ENCODE results near the gene HOXD3. TPM values are rescaled to one million over a fixed set of nuclear protein-coding genes. Genes with fewer than 3 reads are reported as not detected.

HOXD3 gene
- total and polyA plus RNA-seq, 9 donors = 0.91 to 4.0 (median 1.7) TPM

GRCh38 chr2:176193048-176193447 lies 35.9 kb downstream of the HOXD3 start:
- H3K36me3 ChIP-seq (ENCODE audit: control insufficient read depth, insufficient read depth, low read length) = no peaks in the 10 kb centered on the region
- peaks cover 9% of the 10 kb centered on the region for H3K4me1 ChIP-seq (ENCODE audit: control insufficient read depth, insufficient read depth, low read length)
- WGBS (ENCODE audit: insufficient coverage) = no CpG with 5 or more reads among the region's 1 CpG
- H3K9me3 ChIP-seq (replicated peaks; ENCODE audit: control insufficient read depth, low read depth, low read length) = no peaks in the 10 kb centered on the region
- H3K27me3 ChIP-seq (ENCODE audit: control insufficient read depth, insufficient read depth, low read length) = peaks cover 32% of the 10 kb centered on the region
- H3K4me3 ChIP-seq (ENCODE audit: low read length) = no peak overlapping the region
- no peak for DNase-seq
- H3K27ac ChIP-seq (ENCODE audit: low read length) = no peak overlapping the region

- no peak overlapping the region for H3K27ac ChIP-seq (ENCODE audit: low read length)
- no peak overlapping the region for H3K4me3 ChIP-seq (ENCODE audit: low read length)
- no peaks in the 10 kb centered on the region for H3K4me1 ChIP-seq (ENCODE audit: control insufficient read depth, insufficient read depth, low read length)
- no peak for DNase-seq
- no peaks in the 10 kb centered on the region for H3K27me3 ChIP-seq (ENCODE audit: control insufficient read depth, insufficient read depth, low read length)
- H3K9me3 ChIP-seq (replicated peaks; ENCODE audit: control insufficient read depth, low read depth, low read length) = no peaks in the 10 kb centered on the region
- H3K36me3 ChIP-seq (ENCODE audit: control insufficient read depth, insufficient read depth, low read length) = no peaks in the 10 kb centered on the region
Measured at GRCh38 chr2:176199902-176200301, 42.8 kb downstream of the HOXD3 start.

- H3K27me3 ChIP-seq (ENCODE audit: control insufficient read depth, insufficient read depth, low read length) = no peaks in the 10 kb centered on the region
- no peak overlapping the region for H3K27ac ChIP-seq (ENCODE audit: low read length)
- no peaks in the 10 kb centered on the region for H3K4me1 ChIP-seq (ENCODE audit: control insufficient read depth, insufficient read depth, low read length)
- WGBS (ENCODE audit: insufficient coverage) = 54% methylated on average over 11 of the region's 21 CpGs
- no peaks in the 10 kb centered on the region for H3K9me3 ChIP-seq (replicated peaks; ENCODE audit: control insufficient read depth, low read depth, low read length)
- DNase-seq = no peak
- H3K36me3 ChIP-seq (ENCODE audit: control insufficient read depth, insufficient read depth, low read length) = no peaks in the 10 kb centered on the region
- H3K4me3 ChIP-seq (ENCODE audit: low read length) = no peak overlapping the region
Measured at GRCh38 chr2:176200971-176201370, 43.9 kb downstream of the HOXD3 start.

GRCh38 chr2:176202491-176202890 lies 45.4 kb downstream of the HOXD3 start:
- 90% methylated on average over 5 of the region's 7 CpGs for WGBS (ENCODE audit: insufficient coverage)
- H3K36me3 ChIP-seq (ENCODE audit: control insufficient read depth, insufficient read depth, low read length) = no peaks in the 10 kb centered on the region
- DNase-seq = no peak
- H3K27me3 ChIP-seq (ENCODE audit: control insufficient read depth, insufficient read depth, low read length) = no peaks in the 10 kb centered on the region
- H3K4me1 ChIP-seq (ENCODE audit: control insufficient read depth, insufficient read depth, low read length) = no peaks in the 10 kb centered on the region
- no peaks in the 10 kb centered on the region for H3K9me3 ChIP-seq (replicated peaks; ENCODE audit: control insufficient read depth, low read depth, low read length)
- no peak overlapping the region for H3K27ac ChIP-seq (ENCODE audit: low read length)
- no peak overlapping the region for H3K4me3 ChIP-seq (ENCODE audit: low read length)

GRCh38 chr2:176205126-176205525 lies 48.0 kb downstream of the HOXD3 start:
- H3K27ac ChIP-seq (ENCODE audit: low read length) = no peak overlapping the region
- no peak for DNase-seq
- WGBS (ENCODE audit: insufficient coverage) = no CpG with 5 or more reads among the region's 1 CpG
- H3K36me3 ChIP-seq (ENCODE audit: control insufficient read depth, insufficient read depth, low read length) = no peaks in the 10 kb centered on the region
- H3K27me3 ChIP-seq (ENCODE audit: control insufficient read depth, insufficient read depth, low read length) = no peaks in the 10 kb centered on the region
- no peak overlapping the region for H3K4me3 ChIP-seq (ENCODE audit: low read length)
- no peaks in the 10 kb centered on the region for H3K9me3 ChIP-seq (replicated peaks; ENCODE audit: control insufficient read depth, low read depth, low read length)
- H3K4me1 ChIP-seq (ENCODE audit: control insufficient read depth, insufficient read depth, low read length) = no peaks in the 10 kb centered on the region

- peak; percentile 13 for DNase-seq
- Histone ChIP-seq H3K9me3 (replicated peaks; ENCODE audit: control insufficient read depth, low read depth, low read length) (no peaks in the 10 kb centered on the region), H3K36me3 (ENCODE audit: control insufficient read depth, insufficient read depth, low read length) (no peaks in the 10 kb centered on the region), H3K4me3 (ENCODE audit: low read length) (no peak overlapping the region), H3K27ac (ENCODE audit: low read length) (no peak overlapping the region), H3K27me3 (ENCODE audit: control insufficient read depth, insufficient read depth, low read length) (no peaks in the 10 kb centered on the region), H3K4me1 (ENCODE audit: control insufficient read depth, insufficient read depth, low read length) (no peaks in the 10 kb centered on the region)
- 60% methylated on average over 1 of the region's 2 CpGs for WGBS (ENCODE audit: insufficient coverage)
Measured at GRCh38 chr2:176206136-176206535, 49.0 kb downstream of the HOXD3 start.

GRCh38 chr2:176206682-176207081 lies 49.6 kb downstream of the HOXD3 start:
- DNase-seq = peak; percentile 81
- no peaks in the 10 kb centered on the region for H3K4me1 ChIP-seq (ENCODE audit: control insufficient read depth, insufficient read depth, low read length)
- no peaks in the 10 kb centered on the region for H3K9me3 ChIP-seq (replicated peaks; ENCODE audit: control insufficient read depth, low read depth, low read length)
- no peak overlapping the region for H3K27ac ChIP-seq (ENCODE audit: low read length)
- 0% methylated on average over 1 of the region's 2 CpGs for WGBS (ENCODE audit: insufficient coverage)
- no peaks in the 10 kb centered on the region for H3K27me3 ChIP-seq (ENCODE audit: control insufficient read depth, insufficient read depth, low read length)
- H3K36me3 ChIP-seq (ENCODE audit: control insufficient read depth, insufficient read depth, low read length) = no peaks in the 10 kb centered on the region
- no peak overlapping the region for H3K4me3 ChIP-seq (ENCODE audit: low read length)

- Histone ChIP-seq H3K4me1 (ENCODE audit: control insufficient read depth, insufficient read depth, low read length) (no peaks in the 10 kb centered on the region), H3K27me3 (ENCODE audit: control insufficient read depth, insufficient read depth, low read length) (no peaks in the 10 kb centered on the region), H3K36me3 (ENCODE audit: control insufficient read depth, insufficient read depth, low read length) (no peaks in the 10 kb centered on the region), H3K4me3 (ENCODE audit: low read length) (no peak overlapping the region), H3K27ac (ENCODE audit: low read length) (no peak overlapping the region), H3K9me3 (replicated peaks; ENCODE audit: control insufficient read depth, low read depth, low read length) (no peaks in the 10 kb centered on the region)
- no peak for DNase-seq
- WGBS (ENCODE audit: insufficient coverage) = no CpG with 5 or more reads among the region's 1 CpG
Measured at GRCh38 chr2:176211110-176211509, 54.0 kb downstream of the HOXD3 start.

GRCh38 chr2:176212276-176212675 lies 55.2 kb downstream of the HOXD3 start:
- no peak for DNase-seq
- Histone ChIP-seq H3K4me1 (ENCODE audit: control insufficient read depth, insufficient read depth, low read length) (no peaks in the 10 kb centered on the region), H3K4me3 (ENCODE audit: low read length) (no peak overlapping the region), H3K36me3 (ENCODE audit: control insufficient read depth, insufficient read depth, low read length) (no peaks in the 10 kb centered on the region), H3K27ac (ENCODE audit: low read length) (no peak overlapping the region), H3K9me3 (replicated peaks; ENCODE audit: control insufficient read depth, low read depth, low read length) (no peaks in the 10 kb centered on the region), H3K27me3 (ENCODE audit: control insufficient read depth, insufficient read depth, low read length) (no peaks in the 10 kb centered on the region)

GRCh38 chr2:176213406-176213805 lies 56.3 kb downstream of the HOXD3 start:
- no peak overlapping the region for H3K4me3 ChIP-seq (ENCODE audit: low read length)
- H3K27me3 ChIP-seq (ENCODE audit: control insufficient read depth, insufficient read depth, low read length) = no peaks in the 10 kb centered on the region
- no peak overlapping the region for H3K27ac ChIP-seq (ENCODE audit: low read length)
- DNase-seq = no peak
- H3K9me3 ChIP-seq (replicated peaks; ENCODE audit: control insufficient read depth, low read depth, low read length) = no peaks in the 10 kb centered on the region
- 17% methylated on average over 1 of the region's 1 CpG for WGBS (ENCODE audit: insufficient coverage)
- no peaks in the 10 kb centered on the region for H3K4me1 ChIP-seq (ENCODE audit: control insufficient read depth, insufficient read depth, low read length)
- no peaks in the 10 kb centered on the region for H3K36me3 ChIP-seq (ENCODE audit: control insufficient read depth, insufficient read depth, low read length)

Measured in muscle of leg (tissue), 11 donors.